IMR-90 (cell line): Measurements from ENCODE around the gene TTC7B. TPM values are rescaled to one million over a fixed set of nuclear protein-coding genes. Genes with fewer than 3 reads are reported as not detected.

Experiments used
- ATAC-seq: fragments of 200-7000 bp; cut with Tn5 transposase; 2 replicates; pipeline ENCODE4 v1.9.1; 2020; ENCODE audit warnings: low read depth, mild to moderate bottlenecking, moderate library complexity
- BruUV-seq: library from RNA; stranded (reverse); fragments of 400-500 nt; replicated peaks from 2 replicates; lab custom pipeline; 2021; lab: Mats Ljungman, UMichigan
- CTCF ChIA-PET: fragments of 300-600 bp; formaldehyde crosslinking; extraction: SDS; loops from one replicate; lab custom pipeline; 2021; ENCODE audit warnings: antibody characterized with exemption; lab: Yijun Ruan, JAX
- POLR2A ChIA-PET: fragments of 300-600 bp; sonication (Branson Sonifier 250); formaldehyde crosslinking; loops from one replicate; lab custom pipeline; 2022; ENCODE audit warnings: antibody characterized with exemption; ENCODE audit not compliant: unreplicated experiment; lab: Charles Lee
- DNase-seq: peaks from one replicate; pipeline ENCODE4 v3.0.0; 2013
- H2AFZ ChIP-seq: replicated peaks from 2 replicates; pipeline ENCODE3; 2013; ENCODE audit warnings: low read length, mild to moderate bottlenecking; ENCODE audit not compliant: poor library complexity
- H2AK5ac ChIP-seq: 2 replicates; pipeline ENCODE4 v1.6.1; 2013; ENCODE audit warnings: low read depth, low read length, inconsistent platforms
- H2AK9ac ChIP-seq: replicated peaks from 2 replicates; pipeline ENCODE3; 2013; ENCODE audit warnings: mild to moderate bottlenecking, low read depth, low read length, moderate library complexity; ENCODE audit not compliant: poor library complexity
- H2BK120ac ChIP-seq: 2 replicates; pipeline ENCODE4 v1.6.1; 2013; ENCODE audit warnings: low read depth, low read length, inconsistent platforms
- H2BK15ac ChIP-seq: 3 replicates; pipeline ENCODE4 v1.6.1; 2013; ENCODE audit warnings: low read depth, low read length, inconsistent platforms
- H2BK20ac ChIP-seq: 2 replicates; pipeline ENCODE4 v1.6.1; 2013; ENCODE audit warnings: low read depth, mild to moderate bottlenecking, inconsistent platforms, low read length, moderate library complexity
- H2BK5ac ChIP-seq: 2 replicates; pipeline ENCODE4 v1.6.1; 2013; ENCODE audit warnings: mild to moderate bottlenecking, low read depth, low read length, inconsistent platforms; ENCODE audit not compliant: poor library complexity, severe bottlenecking
- H3K14ac ChIP-seq: replicated peaks from 2 replicates; pipeline ENCODE4 v1.6.1; 2013; ENCODE audit warnings: low read depth, low read length, inconsistent platforms
- H3K18ac ChIP-seq: 2 replicates; pipeline ENCODE4 v1.6.1; 2013; ENCODE audit warnings: low read depth, low read length, control low read depth
- H3K23ac ChIP-seq: 2 replicates; pipeline ENCODE4 v1.6.1; 2013; ENCODE audit warnings: low read depth, low read length, inconsistent platforms
- H3K27ac ChIP-seq: 2 replicates; pipeline ENCODE4 v1.5.1; 2013; ENCODE audit warnings: mild to moderate bottlenecking, control low read depth, low read length; ENCODE audit not compliant: insufficient read depth
- H3K27me3 ChIP-seq: 2 replicates; pipeline ENCODE4 v1.6.1; 2013; ENCODE audit warnings: low read length; ENCODE audit not compliant: control insufficient read depth, insufficient read depth
- H3K36me3 ChIP-seq: 2 replicates; pipeline ENCODE4 v1.6.1; 2013; ENCODE audit warnings: low read length, mixed read lengths; ENCODE audit not compliant: control insufficient read depth, insufficient read depth
- H3K4ac ChIP-seq: 2 replicates; pipeline ENCODE4 v1.6.1; 2013; ENCODE audit warnings: low read depth, low read length, inconsistent platforms
- H3K4me1 ChIP-seq: 2 replicates; pipeline ENCODE4 v1.6.1; 2013; ENCODE audit warnings: low read length, mixed read lengths; ENCODE audit not compliant: control insufficient read depth, insufficient read depth
- H3K4me2 ChIP-seq: 2 replicates; pipeline ENCODE4 v1.6.1; 2013; ENCODE audit warnings: low read depth, mild to moderate bottlenecking, control low read depth, low read length, moderate library complexity
- H3K4me3 ChIP-seq: 2 replicates; pipeline ENCODE4 v1.5.1; 2013; ENCODE audit warnings: low read depth, mild to moderate bottlenecking, control low read depth, low read length, moderate library complexity; ENCODE audit not compliant: insufficient read depth
- H3K56ac ChIP-seq: 2 replicates; pipeline ENCODE4 v1.6.1; 2013; ENCODE audit warnings: low read length, inconsistent platforms; ENCODE audit not compliant: insufficient read depth; ENCODE audit errors: extremely low read depth
- H3K79me1 ChIP-seq, 2 experiments: 2 replicates each; pipeline ENCODE4 v1.6.1; 2013; ENCODE audit warnings: low read length in 2 of 2, inconsistent platforms in 1 of 2, low read depth in 1 of 2
- H3K9ac ChIP-seq: 2 replicates; pipeline ENCODE4 v1.6.1; 2013; ENCODE audit warnings: low read depth, low read length, control low read depth
- H3K9me1 ChIP-seq: 2 replicates; pipeline ENCODE4 v1.6.1; 2013; ENCODE audit warnings: low read length, inconsistent platforms; ENCODE audit not compliant: insufficient read depth
- H3K9me3 ChIP-seq: 2 replicates; pipeline ENCODE4 v1.6.1; 2013; ENCODE audit warnings: low read length; ENCODE audit not compliant: control insufficient read depth, insufficient read depth
- H4K20me1 ChIP-seq: 2 replicates; pipeline ENCODE4 v1.6.1; 2013; ENCODE audit warnings: low read length, inconsistent platforms; ENCODE audit not compliant: insufficient read depth
- H4K5ac ChIP-seq: 2 replicates; pipeline ENCODE4 v1.6.1; 2013; ENCODE audit warnings: mild to moderate bottlenecking, low read depth, low read length, control low read depth
- H4K8ac ChIP-seq, 2 experiments: 2 replicates each; pipeline ENCODE4 v1.6.1; 2013; ENCODE audit warnings: low read depth in 2 of 2, low read length in 2 of 2, control low read depth in 1 of 2, inconsistent platforms in 1 of 2
- H4K91ac ChIP-seq: 2 replicates; pipeline ENCODE4 v1.6.1; 2013; ENCODE audit warnings: low read depth, low read length, inconsistent platforms; ENCODE audit not compliant: insufficient read depth
- BHLHE40 ChIP-seq: fragments of 150-350 bp; IDR thresholded peaks from 2 replicates; pipeline ENCODE4 v1.6.1; 2016; ENCODE audit warnings: mild to moderate bottlenecking, low read depth, low read length
- CEBPB ChIP-seq: IDR thresholded peaks from 2 replicates; pipeline ENCODE4 v1.6.1; 2012; ENCODE audit warnings: low read depth, low read length, improper control_type of control experiment
- CHD1 ChIP-seq: IDR thresholded peaks from 2 replicates; pipeline ENCODE4 v1.6.1; 2012; ENCODE audit warnings: low read depth, low read length, improper control_type of control experiment
- FOS ChIP-seq: fragments of 150-350 bp; IDR thresholded peaks from 2 replicates; pipeline ENCODE4 v1.6.1; 2016; ENCODE audit warnings: low read depth, low read length
- MAFK ChIP-seq: IDR thresholded peaks from 2 replicates; pipeline ENCODE4 v1.6.1; 2012; ENCODE audit warnings: low read depth, low read length, improper control_type of control experiment
- MAZ ChIP-seq: IDR thresholded peaks from 2 replicates; pipeline ENCODE4 v1.6.1; 2012; ENCODE audit warnings: low read depth, mild to moderate bottlenecking, low read length, improper control_type of control experiment, moderate library complexity, borderline replicate concordance
- MXI1 ChIP-seq: IDR thresholded peaks from 2 replicates; pipeline ENCODE4 v1.6.1; 2012; ENCODE audit warnings: low read depth, mild to moderate bottlenecking, low read length, moderate library complexity, borderline replicate concordance
- NFE2L2 ChIP-seq: fragments of 150-350 bp; IDR thresholded peaks from 2 replicates; pipeline ENCODE4 v1.6.1; 2016; ENCODE audit warnings: low read depth, mild to moderate bottlenecking, low read length
- POLR2A ChIP-seq: IDR thresholded peaks from 2 replicates; pipeline ENCODE4 v1.6.1; 2012; ENCODE audit warnings: mild to moderate bottlenecking, low read depth, low read length
- RAD21 ChIP-seq: IDR thresholded peaks from 2 replicates; pipeline ENCODE4 v1.6.1; 2012; ENCODE audit warnings: low read length, improper control_type of control experiment
- RCOR1 ChIP-seq: IDR thresholded peaks from 2 replicates; pipeline ENCODE4 v1.6.1; 2012; ENCODE audit warnings: mild to moderate bottlenecking, low read length, improper control_type of control experiment; ENCODE audit not compliant: insufficient replicate concordance
- RFX5 ChIP-seq: IDR thresholded peaks from 2 replicates; pipeline ENCODE4 v1.8.0; 2012; ENCODE audit warnings: low read depth, mild to moderate bottlenecking, low read length, moderate library complexity
- SMC3 ChIP-seq: fragments of 150-350 bp; IDR thresholded peaks from 2 replicates; pipeline ENCODE4 v1.6.1; 2016; ENCODE audit warnings: low read depth, mild to moderate bottlenecking, antibody characterized with exemption, low read length, moderate library complexity
- WGBS, 2 experiments: methylation state at CpG; one replicate each; pipeline versions ENCODE4 v1.1.5 to v1.1.7; 2013; ENCODE audit warnings: missing lambda C conversion rate in 2 of 2; ENCODE audit not compliant: insufficient read length in 1 of 2; ENCODE audit errors: extremely low coverage in 2 of 2; 5-methylcytosine and 5-hydroxymethylcytosine counted together
- dilution Hi-C: fragments of 300-500 bp; cut with HindIII; formaldehyde crosslinking; loops from one replicate; pipeline ENCODE4 v1.14.3; 2018; ENCODE audit warnings: low sequenced_read_pairs; ENCODE audit not compliant: unreplicated experiment
- in situ Hi-C: fragments of 300-500 bp; cut with MboI; formaldehyde crosslinking; loops from 3 replicates; pipeline ENCODE4 v1.14.3; 2019; ENCODE audit warnings: low sequenced_read_pairs, inconsistent platforms, mixed read lengths
- intact Hi-C: fragments of 100-400 bp; cut with micrococcal nuclease; formaldehyde crosslinking; loops from 2 replicates; pipeline ENCODE4 v1.10.0; 2022
- polyA plus RNA-seq, 3 experiments: library from polyadenylated mRNA; depleted of rRNA; stranded (reverse); fragments of >200 nt; gene quantifications; 2 replicates each; pipeline ENCODE4 v1.2.3, GENCODE V29; 2012; ENCODE audit warnings: low replicate concordance in 1 of 3
- total RNA-seq: library from RNA; depleted of rRNA; stranded (reverse); fragments of >200 nt; gene quantifications from 2 replicates; pipeline ENCODE4 v1.2.3, GENCODE V29; 2012
- TF ChIP-seq, protein P1 (sequence below): fragments of 150-350 bp; IDR thresholded peaks from 2 replicates; pipeline ENCODE4 v1.6.1; 2016; ENCODE audit warnings: low read depth, mild to moderate bottlenecking, low read length, moderate library complexity, borderline replicate concordance
- TF ChIP-seq, protein P2 (sequence below): fragments of 150-350 bp; IDR thresholded peaks from 2 replicates; pipeline ENCODE4 v1.6.1; 2017; ENCODE audit warnings: mild to moderate bottlenecking, antibody characterized with exemption, low read length, low read depth
- TF ChIP-seq, protein P3 (sequence below): conservative IDR thresholded peaks from 2 replicates; pipeline ENCODE4 v1.5.1; 2012; ENCODE audit warnings: mild to moderate bottlenecking, low read depth, low read length, improper control_type of control experiment

TTC7B gene
- total and polyA plus RNA-seq, 2 of the 4 experiments (the other 2 are of a cell fraction): 18.1 to 35.3 TPM

DNA sequence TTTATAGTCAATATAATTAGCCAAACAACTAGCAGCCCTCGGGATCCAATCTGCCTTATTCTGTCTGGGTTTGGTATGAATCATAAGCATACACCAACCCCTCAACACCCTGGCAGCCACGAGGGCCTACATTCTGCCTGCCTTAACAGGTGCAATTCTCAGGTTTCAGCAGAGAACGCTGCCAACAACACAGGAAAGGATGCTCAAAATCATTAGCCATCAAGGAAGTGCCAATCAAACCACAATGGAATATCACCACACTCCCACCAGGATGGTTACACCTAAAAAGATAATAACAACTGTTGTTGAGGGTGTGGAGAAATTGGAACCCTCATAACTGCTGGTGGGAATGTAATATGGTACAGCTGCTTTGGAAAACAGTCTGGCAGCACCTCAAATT is 122.8 kb downstream of the TTC7B start:
- no peak overlapping the region for H4K5ac ChIP-seq
- peaks cover under 1% of the 10 kb centered on the region; the same call in 1 of the 2 replicates for H3K4me1 ChIP-seq
- ATAC-seq (no peak), DNase-seq (no peak)
- H3K4me3 ChIP-seq: no peak overlapping the region
- H3K18ac ChIP-seq: no peak overlapping the region
- H3K27ac ChIP-seq: no peak overlapping the region
- TF ChIP-seq BHLHE40: no peak
- TF ChIP-seq, protein P1, sequence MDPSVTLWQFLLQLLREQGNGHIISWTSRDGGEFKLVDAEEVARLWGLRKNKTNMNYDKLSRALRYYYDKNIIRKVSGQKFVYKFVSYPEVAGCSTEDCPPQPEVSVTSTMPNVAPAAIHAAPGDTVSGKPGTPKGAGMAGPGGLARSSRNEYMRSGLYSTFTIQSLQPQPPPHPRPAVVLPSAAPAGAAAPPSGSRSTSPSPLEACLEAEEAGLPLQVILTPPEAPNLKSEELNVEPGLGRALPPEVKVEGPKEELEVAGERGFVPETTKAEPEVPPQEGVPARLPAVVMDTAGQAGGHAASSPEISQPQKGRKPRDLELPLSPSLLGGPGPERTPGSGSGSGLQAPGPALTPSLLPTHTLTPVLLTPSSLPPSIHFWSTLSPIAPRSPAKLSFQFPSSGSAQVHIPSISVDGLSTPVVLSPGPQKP: no peak
- TF ChIP-seq RCOR1: no peak
- TF ChIP-seq MXI1: no peak
- no peak for TF ChIP-seq RAD21
- no peak for TF ChIP-seq POLR2A
- no peak for TF ChIP-seq NFE2L2
- no peak for TF ChIP-seq SMC3
- no peak for TF ChIP-seq MAFK
- TF ChIP-seq MAZ: no peak
- no peak for TF ChIP-seq FOS
- TF ChIP-seq, protein P2, sequence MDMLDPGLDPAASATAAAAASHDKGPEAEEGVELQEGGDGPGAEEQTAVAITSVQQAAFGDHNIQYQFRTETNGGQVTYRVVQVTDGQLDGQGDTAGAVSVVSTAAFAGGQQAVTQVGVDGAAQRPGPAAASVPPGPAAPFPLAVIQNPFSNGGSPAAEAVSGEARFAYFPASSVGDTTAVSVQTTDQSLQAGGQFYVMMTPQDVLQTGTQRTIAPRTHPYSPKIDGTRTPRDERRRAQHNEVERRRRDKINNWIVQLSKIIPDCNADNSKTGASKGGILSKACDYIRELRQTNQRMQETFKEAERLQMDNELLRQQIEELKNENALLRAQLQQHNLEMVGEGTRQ: no peak
- TF ChIP-seq, protein P3, sequence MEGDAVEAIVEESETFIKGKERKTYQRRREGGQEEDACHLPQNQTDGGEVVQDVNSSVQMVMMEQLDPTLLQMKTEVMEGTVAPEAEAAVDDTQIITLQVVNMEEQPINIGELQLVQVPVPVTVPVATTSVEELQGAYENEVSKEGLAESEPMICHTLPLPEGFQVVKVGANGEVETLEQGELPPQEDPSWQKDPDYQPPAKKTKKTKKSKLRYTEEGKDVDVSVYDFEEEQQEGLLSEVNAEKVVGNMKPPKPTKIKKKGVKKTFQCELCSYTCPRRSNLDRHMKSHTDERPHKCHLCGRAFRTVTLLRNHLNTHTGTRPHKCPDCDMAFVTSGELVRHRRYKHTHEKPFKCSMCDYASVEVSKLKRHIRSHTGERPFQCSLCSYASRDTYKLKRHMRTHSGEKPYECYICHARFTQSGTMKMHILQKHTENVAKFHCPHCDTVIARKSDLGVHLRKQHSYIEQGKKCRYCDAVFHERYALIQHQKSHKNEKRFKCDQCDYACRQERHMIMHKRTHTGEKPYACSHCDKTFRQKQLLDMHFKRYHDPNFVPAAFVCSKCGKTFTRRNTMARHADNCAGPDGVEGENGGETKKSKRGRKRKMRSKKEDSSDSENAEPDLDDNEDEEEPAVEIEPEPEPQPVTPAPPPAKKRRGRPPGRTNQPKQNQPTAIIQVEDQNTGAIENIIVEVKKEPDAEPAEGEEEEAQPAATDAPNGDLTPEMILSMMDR: no peak
- TF ChIP-seq RFX5: no peak
- no peak for TF ChIP-seq CHD1
- TF ChIP-seq CEBPB: no peak
- no peak overlapping the region for H2BK120ac ChIP-seq
- no CpG with 5 or more reads among the region's 3 CpGs for WGBS, 2 experiments
- no peak overlapping the region for H3K4me2 ChIP-seq
- dilution Hi-C loops: no loop called here
- no TSS peak for BruUV-seq
- peaks cover 0 to 7% of the 10 kb centered on the region in 2 experiments; a peak in 1 of 4 replicates for H3K79me1 ChIP-seq
- no peak overlapping the region for H4K8ac ChIP-seq
- in situ Hi-C loops: loop anchor here (10.0 kb wide), 1 partner anchor 289 kb away; no protein-coding TSS in a partner anchor
- H4K91ac ChIP-seq: no peak overlapping the region
- no peak overlapping the region for H3K14ac ChIP-seq
- H3K9me1 ChIP-seq: peaks cover 5% of the 10 kb centered on the region; the same call in 1 of the 2 replicates
- no peak overlapping the region for H3K23ac ChIP-seq
- CTCF ChIA-PET: interaction anchor here (1.1 kb wide), 1 partner anchor 391 kb away, joined by 3 read pairs; no protein-coding TSS in a partner anchor
- no peak overlapping the region for H2AFZ ChIP-seq
- intact Hi-C loops: loop anchor here (10.0 kb wide), 1 partner anchor 169 kb away; no protein-coding TSS in a partner anchor
- H2BK5ac ChIP-seq: no peak overlapping the region
- H3K36me3 ChIP-seq: no peaks in the 10 kb centered on the region; the same call in 1 of the 2 replicates
- H2AK9ac ChIP-seq: no peak overlapping the region
- H3K27me3 ChIP-seq: no peaks in the 10 kb centered on the region
- no peaks in the 10 kb centered on the region for H4K20me1 ChIP-seq
- H2BK20ac ChIP-seq: no peak overlapping the region
- H2BK15ac ChIP-seq: no peak overlapping the region
- H2AK5ac ChIP-seq: no peak overlapping the region
- H3K4ac ChIP-seq: no peak overlapping the region
- H3K9me3 ChIP-seq: no peaks in the 10 kb centered on the region
- POLR2A ChIA-PET: no interaction called here
- no peak overlapping the region for H3K56ac ChIP-seq
- no peak overlapping the region for H3K9ac ChIP-seq
